Measurements from ENCODE around the gene OR10C1. TPM values are rescaled to one million over a fixed set of nuclear protein-coding genes. Genes with fewer than 3 reads are reported as not detected.

OR10C1 gene
- total RNA-seq = not detected in 2 replicates

GRCh38 chr6:29439006-29439405 is at the start of gene OR10C1:
TSS of gene OR10C1 (plus strand) at chr6:29439306. CDS start at chr6:29440016, 710 bp downstream.

GRCh38 chr6:29395331-29395730 is 43.8 kb upstream of the OR10C1 start, which contains the start of gene OR12D2:
TSS of gene OR12D2 (plus strand) at chr6:29395631. CDS start at chr6:29396700, 1,069 bp downstream.

DNA sequence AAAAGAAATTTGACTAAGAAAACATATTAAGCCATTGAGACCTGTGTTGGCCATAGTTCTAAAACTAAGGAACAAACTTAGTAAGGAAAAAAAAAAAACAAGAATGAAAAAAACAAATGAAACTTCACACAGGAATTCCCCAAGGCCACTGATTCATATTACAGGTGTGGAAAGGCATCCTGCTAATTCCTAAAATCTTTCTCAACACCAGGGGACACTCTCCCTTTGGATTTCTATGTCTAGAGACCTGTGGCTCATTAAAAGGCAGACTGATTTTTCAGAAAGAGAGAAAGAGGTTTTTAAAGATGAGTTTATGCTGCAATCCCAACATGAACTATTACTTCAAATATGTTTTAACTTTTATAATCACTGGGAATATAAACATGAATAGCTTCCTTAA is 24.5 kb upstream of the OR10C1 start, which contains the start of gene OR12D1:
Gene OR12D1, plus strand, starts transcription at position 341 of the 400 bp plus-strand sequence.

DNA sequence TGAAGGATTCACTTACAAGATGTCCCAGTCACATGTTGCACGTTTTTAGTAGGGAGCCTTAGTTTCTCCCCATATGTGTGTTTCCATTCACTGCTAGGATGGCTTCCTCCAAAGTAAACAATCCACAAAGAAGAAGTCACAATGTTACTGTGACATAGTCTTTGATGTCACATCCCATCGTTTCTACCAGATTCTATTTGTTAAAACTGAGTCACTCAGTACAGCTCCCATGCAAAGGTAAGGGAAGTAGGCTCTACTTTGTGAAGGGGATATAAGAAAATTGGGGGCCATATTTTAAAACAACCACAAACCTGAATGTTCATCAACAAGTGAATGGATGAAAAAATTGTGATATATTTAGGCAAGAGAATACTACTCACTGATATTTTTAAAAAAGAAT is 17.9 kb downstream of the OR10C1 start, which contains the start of the genes OR11A1 and OR2H1:
Gene OR11A1, minus strand, starts transcription at position 101 of the 400 bp plus-strand sequence. CDS start 29,430 bp downstream, outside the sequence.
Gene OR2H1, plus strand, starts transcription at position 185 of the 400 bp plus-strand sequence. CDS start 4,615 bp downstream, outside the sequence.

DNA sequence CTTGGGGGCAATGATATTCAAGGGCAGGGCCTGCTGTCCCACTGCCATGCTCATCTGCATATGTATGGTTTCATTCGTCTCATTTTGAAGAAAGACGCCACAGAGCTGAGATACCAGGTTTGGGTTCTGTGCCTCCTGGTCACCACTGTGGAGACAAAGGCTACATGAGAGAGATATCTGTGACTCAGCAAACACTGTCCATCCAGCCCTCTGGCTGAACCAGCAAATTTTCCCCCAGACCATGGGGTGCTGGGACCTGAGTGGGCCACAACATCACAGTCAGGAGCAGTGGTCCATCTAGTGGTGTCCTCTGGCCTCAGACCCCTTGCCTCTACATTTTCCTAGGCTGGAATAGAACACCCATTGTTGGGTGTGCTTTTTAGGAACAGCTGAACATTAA is 48.6 kb downstream of the OR10C1 start, which contains the start of gene MAS1L:
Gene MAS1L, minus strand, starts transcription at position 297 of the 400 bp plus-strand sequence. Its CDS starts 54 bp downstream, at position 243.

Other genes with a start within 250 kb of the OR10C1 start
- gene OR14J1, start 137.6 kb upstream of the OR10C1 start, total RNA-seq = not detected in 2 replicates
- not detected in 2 replicates for gene OR5V1, start 70.4 kb upstream of the OR10C1 start, total RNA-seq
- gene OR12D3, start 64.0 kb upstream of the OR10C1 start, total RNA-seq = not detected in 2 replicates
- not detected in 2 replicates for gene OR12D2, start 43.7 kb upstream of the OR10C1 start, total RNA-seq
- not detected in 2 replicates for gene OR12D1, start 24.4 kb upstream of the OR10C1 start, total RNA-seq
- not detected in 2 replicates for gene OR11A1, start 17.8 kb downstream of the OR10C1 start, total RNA-seq
- not detected in 2 replicates for gene OR2H1, start 17.8 kb downstream of the OR10C1 start, total RNA-seq
- gene MAS1L, start 48.6 kb downstream of the OR10C1 start, total RNA-seq = not detected in 2 replicates
- gene UBD, start 120.4 kb downstream of the OR10C1 start, total RNA-seq = not detected in 2 replicates
- not detected in 2 replicates for gene OR2H2, start 145.8 kb downstream of the OR10C1 start, total RNA-seq
- gene GABBR1, start 193.9 kb downstream of the OR10C1 start, total RNA-seq = 7.1 and 8.6 TPM in 2 replicates
- not detected in 2 replicates for gene MOG, start 217.8 kb downstream of the OR10C1 start, total RNA-seq
- gene ZFP57, start 241.8 kb downstream of the OR10C1 start, total RNA-seq = 0.58 TPM in 1 of 2 replicates, not detected in the other